Stimulated activated CD8-positive, alpha-beta memory T cell treated with anti-CD3 and anti-CD28 coated beads, Interleukin-7, amount 100 ng/mL, for 4 hours (primary cell): ENCODE data around the gene SLC25A33.
"Not testable (repeated sequence)": the region's sequence is repeated elsewhere in the genome, so short reads cannot be mapped to it uniquely, and the experiment has no call there.

Source experiments
- DNase-seq, 2 donors: peaks; one replicate each; pipeline ENCODE4 v3.0.0-alpha.2; 2020; ENCODE audit warnings: low read depth in 2 of 2

The SLC25A33 gene, protein sequence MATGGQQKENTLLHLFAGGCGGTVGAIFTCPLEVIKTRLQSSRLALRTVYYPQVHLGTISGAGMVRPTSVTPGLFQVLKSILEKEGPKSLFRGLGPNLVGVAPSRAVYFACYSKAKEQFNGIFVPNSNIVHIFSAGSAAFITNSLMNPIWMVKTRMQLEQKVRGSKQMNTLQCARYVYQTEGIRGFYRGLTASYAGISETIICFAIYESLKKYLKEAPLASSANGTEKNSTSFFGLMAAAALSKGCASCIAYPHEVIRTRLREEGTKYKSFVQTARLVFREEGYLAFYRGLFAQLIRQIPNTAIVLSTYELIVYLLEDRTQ

DNA sequence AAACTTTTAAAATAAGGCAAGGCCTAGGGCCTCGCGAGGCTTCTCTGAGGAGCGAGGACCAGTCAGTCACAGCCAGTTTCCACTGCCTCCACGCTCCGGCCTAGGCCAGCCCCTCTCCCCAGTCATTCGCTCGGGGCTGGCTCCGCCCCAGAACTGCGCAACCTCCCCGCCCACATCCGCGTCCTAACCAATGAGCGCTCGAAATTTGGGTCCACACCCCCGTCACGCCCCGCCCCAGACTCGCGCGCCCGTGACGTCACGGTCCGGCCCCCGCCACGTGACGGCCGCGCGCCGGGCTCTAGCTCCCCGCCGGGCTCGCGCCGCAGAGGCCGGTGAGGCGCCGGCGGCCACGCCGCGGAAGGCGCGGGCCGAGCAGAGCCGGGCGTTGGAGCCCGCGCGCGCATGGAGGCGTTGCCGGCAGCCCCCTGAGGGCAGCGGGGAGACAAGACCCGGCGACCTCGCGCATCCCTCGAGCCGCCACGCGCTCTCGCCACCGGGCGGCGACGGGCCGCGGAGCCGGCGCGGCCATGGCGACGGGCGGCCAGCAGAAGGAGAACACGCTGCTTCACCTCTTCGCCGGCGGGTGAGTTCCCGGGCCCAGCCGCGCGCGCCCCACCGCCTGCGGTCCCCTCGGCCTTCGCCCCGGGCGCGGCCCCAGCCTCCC is at the start of gene SLC25A33:
Gene SLC25A33, plus strand, starts transcription at position 301 of the 664 bp plus-strand sequence. Its CDS starts 227 bp downstream, at position 528.
- DNase-seq, result peak; percentile 94

DNA sequence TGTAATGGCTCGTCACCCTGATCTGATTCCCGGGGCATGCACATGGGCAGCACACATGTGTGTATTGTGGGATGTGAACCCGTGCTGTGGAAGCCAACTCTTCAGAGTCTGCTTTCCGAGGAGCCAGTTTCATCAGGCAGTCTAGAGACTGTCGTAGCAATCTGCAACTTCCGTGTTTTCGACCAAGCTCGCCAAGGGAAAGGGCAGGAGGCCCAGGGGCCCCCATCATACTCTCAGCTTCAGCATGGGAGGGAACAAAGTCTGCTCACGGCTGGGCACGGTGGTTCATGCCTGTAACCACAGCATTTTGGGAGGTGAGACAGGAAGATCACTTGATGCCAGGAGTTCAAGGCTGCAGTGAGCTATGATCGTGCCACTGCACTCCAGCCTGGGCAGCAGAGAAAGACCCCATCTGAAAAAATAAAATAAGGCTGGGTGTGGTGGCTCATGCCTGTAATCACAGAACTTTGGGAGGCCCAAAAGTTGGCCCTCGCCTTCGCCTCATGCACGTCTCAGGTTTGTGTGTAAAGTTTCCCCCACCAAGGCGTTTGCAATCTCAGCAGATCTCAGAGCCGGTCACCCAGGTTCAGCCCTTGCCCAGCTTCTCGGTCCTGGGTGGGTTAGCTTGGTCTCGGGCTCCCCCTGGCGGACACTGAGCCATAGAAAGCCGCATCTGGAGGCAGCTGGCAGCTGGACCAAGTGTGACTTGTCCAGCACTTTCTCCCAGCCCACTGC is 48.5 kb upstream of the SLC25A33 start:
- DNase-seq, result peak; percentile 55 to 66

DNA sequence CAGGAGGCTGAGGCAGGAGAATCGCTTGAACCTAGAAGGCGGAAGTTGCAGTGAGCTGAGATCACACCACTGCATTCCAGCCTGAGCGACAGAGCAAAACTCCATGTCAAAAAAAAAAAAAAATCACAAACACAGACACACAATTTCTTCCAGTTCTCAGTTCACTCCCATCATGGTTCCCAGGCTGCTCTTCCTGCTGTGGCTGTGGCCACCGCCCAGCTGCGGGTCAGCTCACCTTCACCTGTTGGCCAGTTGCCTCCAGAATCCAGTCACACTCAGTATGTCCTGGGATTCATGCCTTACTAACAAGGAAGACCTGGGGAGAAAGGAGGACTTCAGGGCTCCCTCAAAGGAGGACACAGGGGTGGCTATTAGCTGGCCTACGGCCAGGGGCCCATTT is 45.9 kb upstream of the SLC25A33 start:
- DNase-seq, result no peak

DNA sequence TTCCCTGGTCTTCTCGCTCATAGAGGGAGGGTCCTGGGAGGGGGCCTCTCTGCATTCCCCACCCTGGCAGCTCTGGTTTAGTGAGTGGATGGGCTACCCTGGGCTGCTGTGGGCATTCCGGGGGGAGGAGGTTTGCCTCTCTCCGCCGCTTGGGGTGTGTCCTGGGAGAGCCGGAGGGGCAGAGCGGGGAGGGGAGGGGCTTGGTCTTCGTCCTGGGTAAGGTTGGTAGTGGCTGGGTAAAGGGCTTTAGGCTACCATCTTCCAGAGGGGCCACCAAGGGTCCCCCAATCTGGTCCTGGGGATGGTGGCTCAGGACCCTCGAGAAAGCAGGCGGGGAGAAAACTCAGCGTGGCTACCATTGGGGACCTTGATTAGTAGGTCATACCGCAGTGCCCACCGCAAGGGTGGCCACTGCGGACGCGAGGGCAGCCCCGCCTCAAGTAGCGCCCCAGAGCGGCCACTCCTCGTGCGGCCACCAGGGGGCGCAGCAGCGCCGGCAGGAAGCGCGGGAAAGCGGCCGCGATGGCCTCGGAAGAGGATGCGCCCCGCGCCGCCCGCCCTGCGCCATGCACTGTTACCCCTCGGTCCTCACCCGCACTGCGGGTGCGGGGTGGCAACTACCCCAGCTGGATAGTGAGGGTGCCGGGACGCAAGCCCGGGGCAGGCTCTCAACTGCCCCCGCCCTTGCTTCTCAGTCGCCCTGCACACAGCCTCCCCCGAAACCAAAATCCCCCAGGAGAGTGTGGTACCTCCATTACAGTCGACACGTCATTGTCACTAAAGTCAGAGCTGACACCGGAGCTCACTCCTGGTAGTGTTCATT is 44.1 kb upstream of the SLC25A33 start:
- peak in 1 of 2 donors; percentile 45 for DNase-seq

DNA sequence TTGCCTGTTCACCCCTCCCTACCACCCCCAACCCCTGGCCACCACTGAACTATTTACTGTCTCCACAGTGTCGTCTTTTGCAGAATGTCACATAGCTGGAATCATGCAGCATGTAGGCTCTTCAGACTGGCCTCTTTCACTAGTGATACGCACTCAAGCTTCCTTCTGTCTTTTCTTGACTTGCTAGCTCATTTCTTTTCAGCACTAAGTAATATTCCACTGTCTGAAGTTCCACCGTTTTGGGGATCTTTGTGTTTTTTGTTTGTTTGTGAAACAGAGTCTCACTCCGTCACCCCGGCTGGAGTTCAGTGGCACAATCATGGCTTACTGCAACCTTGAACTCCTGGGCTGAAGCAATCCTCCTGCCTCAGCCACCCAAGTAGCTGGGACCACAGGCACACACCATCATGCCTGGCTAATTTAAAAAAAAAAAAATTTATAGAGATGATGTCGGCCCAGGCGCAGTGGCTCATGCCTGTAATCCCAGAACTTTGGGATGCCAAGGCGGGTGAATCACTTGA is 43.4 kb upstream of the SLC25A33 start:
- DNase-seq, result no peak

DNA sequence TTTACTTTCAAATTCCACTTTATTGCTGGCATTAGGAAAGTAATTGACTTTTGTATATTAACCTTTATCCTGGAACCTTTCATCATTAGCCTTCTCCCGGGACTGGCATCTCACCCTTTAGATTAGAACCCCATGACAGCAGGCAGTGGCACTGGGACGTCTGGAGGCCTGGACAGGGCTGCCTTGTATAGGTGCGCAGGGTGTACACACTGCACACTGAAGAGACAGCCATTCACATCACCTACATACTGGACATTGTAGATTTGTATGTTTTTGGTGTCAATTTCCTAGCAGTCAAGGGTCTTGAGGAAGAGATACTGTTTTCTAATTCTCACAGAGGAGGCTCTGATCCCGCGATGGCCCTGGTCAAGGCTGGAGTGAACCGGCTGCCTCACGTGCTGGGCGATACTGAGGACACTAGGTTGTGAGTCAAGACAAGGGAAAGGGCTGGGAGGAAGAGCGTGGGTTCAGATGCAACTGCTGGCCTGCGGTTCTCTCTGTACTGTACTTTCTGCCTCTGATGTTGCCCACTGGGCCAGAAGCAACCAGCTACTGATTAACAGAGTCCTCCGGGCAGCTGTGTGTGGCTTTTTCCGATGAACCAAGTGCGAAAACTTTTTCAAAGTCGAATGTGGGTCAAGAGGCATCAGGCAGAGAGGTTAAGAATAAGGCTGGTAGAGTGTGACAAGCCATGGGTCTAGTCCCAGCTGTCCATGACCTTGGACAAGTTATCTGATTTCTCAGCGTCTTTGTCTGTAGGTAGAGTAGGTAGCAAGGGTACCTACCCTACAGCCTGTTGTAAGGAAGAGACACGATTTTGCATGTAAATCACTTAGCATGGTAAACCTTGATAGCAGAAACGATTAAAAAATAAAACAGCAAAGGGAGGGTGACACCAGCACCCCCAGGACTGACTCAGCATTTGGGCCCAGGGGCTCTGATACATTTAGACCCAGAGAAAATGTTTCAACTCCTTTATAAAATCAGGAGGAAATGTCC is 38.2 kb upstream of the SLC25A33 start:
- no peak for DNase-seq

DNA sequence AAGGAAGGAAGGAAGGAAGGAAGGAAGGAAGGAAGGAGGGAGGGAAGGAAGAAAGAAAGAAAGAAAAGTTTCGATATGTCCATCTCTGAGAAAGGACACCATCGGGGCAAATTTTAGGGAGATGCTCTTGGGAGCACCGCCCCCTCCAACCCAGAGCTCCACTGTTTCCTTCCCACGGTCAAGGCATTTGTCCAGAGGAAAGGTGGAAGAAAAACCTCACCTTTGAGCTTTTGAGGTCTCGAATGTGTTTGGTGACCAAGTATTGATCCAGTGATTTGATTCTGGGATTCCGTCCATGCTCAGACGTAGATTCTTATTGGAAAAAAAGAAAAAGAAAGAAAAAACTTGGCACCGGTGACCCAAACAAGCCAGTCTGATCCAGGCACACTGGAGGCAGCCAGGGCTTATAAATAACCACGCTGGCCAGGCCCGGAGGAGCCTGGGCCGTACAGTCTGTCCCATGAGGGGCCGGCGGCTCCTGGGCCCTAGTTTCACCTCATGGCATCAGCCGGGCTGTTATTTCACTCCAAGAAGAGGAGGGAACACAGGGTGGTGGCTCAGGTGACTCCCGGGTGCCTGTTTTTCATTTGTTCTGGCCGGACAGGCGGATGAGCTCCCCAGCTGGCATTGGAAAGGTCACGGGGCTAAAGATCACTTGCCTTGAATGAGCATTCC is 36.1 kb upstream of the SLC25A33 start:
- DNase-seq, result no peak

DNA sequence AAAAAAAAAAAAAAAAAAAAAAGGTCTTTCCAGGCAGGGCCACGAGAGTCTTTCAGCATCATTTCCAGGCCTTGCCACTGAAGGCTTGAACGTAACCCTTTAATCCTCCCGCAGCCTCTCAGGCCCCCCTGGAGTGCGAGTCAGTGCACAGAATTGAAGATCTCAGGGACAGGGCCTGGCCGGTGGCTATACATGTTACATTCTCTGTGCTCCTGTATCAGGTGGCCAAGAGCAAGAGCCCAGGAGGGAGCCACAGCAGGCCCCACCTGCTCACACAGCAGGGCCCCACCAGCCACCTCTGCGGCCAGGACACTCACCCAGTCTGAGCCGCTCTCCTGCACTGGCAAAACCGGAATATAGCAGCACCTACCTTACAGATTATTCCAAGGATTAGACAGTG is 34.1 kb upstream of the SLC25A33 start:
- no peak for DNase-seq

DNA sequence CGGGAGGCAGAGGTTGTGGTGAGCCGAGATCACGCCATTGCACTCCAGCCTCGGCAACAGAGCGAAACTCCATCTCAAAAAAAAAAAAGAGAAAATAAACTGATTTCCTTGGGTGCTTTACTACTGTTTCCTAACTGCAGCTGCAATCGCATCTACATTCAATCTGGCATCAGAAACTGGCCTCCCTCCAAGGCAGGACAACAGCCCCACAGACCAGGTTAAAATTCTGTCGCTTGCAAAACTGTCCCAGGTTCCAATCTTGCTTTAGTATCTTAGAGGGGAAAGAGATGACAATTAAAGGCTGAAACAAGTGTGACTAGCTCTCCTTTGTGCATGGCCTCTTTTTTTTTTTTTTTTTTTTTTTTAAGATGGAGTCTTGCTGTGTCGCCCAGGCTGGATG is 32.4 kb upstream of the SLC25A33 start:
- DNase-seq, result no peak

DNA sequence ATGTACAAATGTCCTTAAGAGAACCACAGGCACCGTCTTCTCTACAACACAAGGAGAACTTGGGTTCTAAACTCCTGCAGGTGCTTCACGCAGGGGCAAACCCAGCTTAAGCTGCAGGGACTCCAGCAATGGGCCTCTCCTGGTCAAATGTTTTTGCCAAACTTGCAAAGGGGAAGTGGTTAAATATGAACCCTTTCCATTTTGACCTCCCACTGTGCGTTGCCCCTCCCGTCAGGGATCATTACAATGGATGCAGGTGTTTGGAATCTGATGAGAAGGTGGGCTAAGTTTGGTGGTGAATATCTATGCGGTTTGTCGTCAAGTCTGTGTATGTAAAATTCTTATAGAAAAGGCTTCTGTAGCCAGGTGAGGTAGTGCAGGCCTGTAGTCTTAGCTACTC is 29.1 kb upstream of the SLC25A33 start:
- DNase-seq, result no peak

DNA sequence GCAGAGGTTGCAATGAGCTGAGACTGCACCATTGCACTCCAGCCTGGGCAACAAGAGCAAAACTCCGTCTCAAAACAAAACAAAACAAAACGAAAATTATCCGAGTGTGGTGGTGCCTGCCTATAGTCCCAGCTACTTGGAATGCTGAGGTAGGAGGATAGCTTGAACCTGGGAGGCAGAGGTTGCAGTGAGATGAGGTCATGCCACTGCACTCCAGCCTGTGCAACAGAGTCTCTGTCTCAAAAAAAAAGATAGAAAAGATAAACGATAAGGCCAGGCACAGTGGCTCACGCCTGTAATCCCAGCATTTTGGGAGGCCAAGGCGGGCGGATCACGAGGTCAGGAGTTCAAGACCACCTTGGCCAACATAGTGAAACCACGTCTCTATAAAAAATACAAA is 23.7 kb upstream of the SLC25A33 start:
- DNase-seq, result not testable (repeated sequence)

DNA sequence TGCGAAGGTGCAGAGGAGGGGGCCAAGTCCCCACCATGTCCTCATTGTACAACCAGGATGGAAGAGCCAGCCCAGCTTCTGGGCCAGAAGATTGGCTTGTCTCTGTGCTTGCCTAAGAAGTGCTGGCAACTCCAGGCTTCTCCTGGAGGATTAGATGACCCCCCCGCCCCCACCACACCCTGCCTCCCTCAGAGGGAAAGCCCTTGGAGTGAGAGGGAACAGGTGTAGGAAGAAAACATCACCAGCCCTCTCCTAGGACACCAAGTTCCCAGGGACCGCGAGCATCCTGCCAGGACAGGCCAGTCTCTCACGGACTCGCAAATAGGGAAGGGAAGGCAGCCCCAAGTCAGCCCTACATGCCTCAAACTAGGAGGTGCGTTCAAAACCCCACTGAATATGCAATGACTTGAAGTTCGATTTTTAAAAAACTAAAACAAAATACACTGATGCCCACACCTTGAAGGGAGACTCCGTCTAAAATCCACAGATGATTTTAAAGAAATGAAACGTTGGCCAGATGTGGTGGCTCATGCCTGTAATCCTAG is 20.7 kb upstream of the SLC25A33 start:
- no peak for DNase-seq

DNA sequence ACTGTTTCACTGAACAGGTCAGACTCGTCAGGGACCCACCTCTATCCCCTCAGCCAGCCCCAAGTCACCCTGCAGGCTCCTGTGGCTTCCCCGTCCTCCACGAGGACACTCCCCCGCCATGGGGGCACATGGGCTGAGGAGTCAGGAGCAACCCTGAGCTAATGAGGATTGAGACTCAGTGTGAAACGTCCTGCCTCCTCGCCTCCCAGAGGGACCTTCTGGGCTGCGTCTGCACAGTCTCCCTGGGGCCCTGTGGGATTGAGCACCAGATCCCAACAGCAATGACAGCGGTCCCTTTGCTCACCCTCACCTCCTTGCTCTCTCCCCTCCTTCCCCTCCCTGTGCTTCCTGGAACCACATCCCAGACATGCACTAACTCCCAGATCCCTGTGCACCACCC is 18.9 kb upstream of the SLC25A33 start:
- no peak for DNase-seq

DNA sequence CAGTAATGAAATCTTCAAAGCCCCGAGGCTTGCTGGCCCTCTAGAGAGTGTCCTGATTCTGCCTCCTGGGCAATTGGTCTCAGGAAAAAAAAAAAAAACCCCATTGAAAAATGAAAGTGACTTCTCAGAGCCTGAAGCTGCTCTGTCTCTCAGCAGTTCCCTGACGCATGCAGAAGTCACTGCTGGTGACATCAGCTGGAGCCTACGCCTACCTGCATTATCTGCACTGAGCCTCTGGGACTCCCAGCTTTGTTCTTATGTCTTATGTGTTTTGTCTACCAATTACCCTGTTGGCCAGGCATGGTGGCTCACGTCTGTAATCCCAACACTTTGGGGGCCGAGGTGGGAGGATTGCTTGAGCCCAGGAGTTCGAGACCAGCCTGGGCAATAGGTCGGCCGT is 10.1 kb upstream of the SLC25A33 start:
- DNase-seq, result no peak

DNA sequence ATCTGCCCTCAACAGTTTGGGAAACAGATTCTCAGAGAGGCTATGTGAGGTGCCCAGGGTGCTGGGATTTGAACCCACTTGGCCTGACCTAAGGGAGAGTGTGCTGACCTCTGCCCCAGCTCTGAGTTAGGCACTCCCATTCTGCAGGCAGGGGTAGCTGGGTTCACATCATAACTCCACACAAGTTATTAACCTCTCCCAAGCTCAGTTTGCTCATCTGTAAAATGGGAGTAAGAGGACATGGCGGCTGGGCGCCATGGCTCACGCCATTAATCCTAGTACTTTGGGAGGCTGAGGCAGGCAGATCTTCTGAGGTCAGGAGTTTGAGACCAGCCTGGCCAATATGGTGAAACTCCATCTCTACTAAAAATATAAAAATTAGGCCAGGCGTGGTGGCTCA is 8.9 kb upstream of the SLC25A33 start:
- no peak for DNase-seq

DNA sequence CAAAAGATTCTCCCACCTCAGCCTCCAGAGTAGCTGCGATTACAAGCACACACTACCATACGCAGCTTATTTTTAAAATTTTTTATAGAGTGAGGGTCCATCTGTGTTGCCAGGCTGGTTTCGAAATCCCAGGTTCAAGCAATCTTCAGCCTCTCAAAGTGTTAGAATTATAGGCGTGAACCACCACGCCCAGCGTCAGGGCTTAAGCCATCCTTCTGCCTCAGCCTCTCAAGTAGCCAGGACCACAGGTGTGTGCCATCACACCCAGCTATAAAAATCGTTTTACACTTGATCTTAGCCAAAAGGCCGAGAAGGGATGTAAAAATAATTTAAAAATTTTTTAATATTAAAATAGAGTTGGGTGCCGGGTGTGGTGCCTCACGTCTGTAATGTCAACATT is 4.3 kb upstream of the SLC25A33 start:
- no peak for DNase-seq

DNA sequence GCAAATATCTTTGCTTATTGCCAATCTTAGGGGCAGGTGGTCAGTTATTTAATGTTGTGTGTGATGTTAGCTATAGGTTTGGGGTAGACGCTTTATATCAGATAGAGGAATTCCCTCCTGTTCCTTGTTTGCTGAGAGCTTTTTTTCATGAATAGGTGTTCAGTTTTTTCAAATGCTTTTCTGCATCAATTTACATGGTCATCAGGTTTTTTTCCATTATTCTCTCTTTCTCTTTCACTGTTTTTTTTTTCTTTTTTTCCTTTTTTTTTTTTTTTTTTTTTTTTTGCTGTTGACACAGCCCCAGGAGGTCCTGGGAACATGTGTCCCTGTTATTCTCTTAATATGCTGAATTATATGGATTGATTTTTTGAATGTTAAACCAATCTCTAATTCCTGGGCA is 3.0 kb upstream of the SLC25A33 start:
- no peak for DNase-seq

DNA sequence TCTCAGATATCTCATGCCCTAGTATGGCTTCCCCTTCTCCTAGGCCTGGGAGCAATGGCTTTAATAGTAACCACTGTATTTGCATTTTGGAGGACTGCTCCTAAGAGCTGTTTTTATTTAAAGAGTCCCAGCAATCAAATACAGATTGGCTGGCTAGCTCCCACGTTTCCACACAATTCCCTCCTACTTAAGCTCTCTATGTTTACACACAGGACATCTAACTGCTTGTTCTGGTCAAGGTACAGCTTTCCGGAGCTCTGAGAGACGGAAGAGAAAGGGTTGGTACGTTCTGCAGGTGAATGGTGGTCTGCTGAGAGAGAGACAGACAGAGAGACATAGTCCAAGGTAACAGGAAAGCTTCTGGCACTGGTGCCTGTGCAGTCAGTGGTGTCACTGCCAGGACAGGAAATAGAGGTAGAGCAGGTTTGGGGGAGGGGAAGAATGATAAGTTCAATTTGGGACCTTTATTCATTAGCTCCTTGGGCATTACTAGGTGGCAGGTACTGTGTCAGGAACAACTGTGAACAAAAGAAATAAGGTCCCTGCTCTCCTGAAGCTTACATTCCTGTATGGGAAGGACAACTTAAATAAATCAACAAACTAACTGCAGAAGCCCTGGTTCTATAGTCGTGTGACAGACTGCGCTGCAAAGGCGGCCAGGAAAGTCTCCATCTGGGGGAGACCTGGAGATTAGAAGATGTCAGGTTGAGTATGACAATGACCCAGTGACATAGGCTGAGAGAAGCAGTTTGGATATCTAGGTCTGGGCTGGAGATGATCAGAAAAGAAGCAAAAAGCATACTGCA is 1.2 kb upstream of the SLC25A33 start:
- no peak for DNase-seq

DNA sequence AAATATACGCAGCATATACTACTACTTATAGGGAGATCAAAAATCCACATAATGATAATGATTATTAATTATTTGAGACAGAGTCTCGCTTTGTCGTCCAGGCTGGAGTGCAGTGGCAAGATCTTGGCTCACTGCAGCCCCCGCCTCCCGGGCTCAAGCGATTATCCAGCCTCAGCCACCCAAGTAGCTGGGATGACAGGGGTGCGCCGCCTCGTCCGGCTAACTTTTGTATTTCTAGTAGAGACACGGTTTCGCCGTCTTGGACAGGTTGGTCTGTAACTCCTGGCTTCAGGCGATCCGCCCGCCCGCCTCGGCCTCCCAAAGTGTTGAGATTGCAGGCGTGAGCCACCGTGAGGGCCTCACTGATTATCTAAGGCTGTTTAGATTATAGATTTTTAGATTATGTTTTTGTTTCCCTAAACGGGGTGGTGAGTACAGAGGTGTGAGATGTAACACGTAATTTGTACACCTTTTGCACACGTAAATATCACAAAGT is 548 bp upstream of the SLC25A33 start:
- no peak for DNase-seq
